Endothelial cell of umbilical vein (primary cell): ENCODE data around the gene MAGI3. TPM values are rescaled to one million over a fixed set of nuclear protein-coding genes. Genes with fewer than 3 reads are reported as not detected.
A peak's percentile ranks its signal among the peaks of the same experiment; 100 is the strongest.

ENCODE experiments used
- BruUV-seq: library from RNA; stranded (reverse); fragments of 400-500 nt; replicated peaks from 2 replicates; lab custom pipeline; 2021; lab: Mats Ljungman, UMichigan
- CTCF ChIA-PET: fragments of 300-600, 350-600 bp; sonication (Branson Sonifier 250); formaldehyde crosslinking; loops from one replicate; lab custom pipeline; 2021; ENCODE audit warnings: antibody characterized with exemption, inconsistent platforms; lab: Charles Lee
- POLR2A ChIA-PET: fragments of 300-600, 350-600 bp; sonication (Branson Sonifier 250); formaldehyde crosslinking; loops from one replicate; lab custom pipeline; 2021; ENCODE audit warnings: antibody characterized with exemption, inconsistent platforms; lab: Charles Lee
- DNase-seq: peaks from one replicate; pipeline ENCODE4 v3.0.0-alpha.2; 2011; ENCODE audit warnings: low read depth, low spot score
- FAIRE-seq: peaks from 2 replicates; lab custom pipeline; 2011; peaks lifted over from hg19 to GRCh38; lab: Jason Lieb, UNC
- H2AFZ ChIP-seq: 2 replicates; pipeline ENCODE4 v1.6.0; 2012; ENCODE audit warnings: low read depth, low read length, control low read depth, inconsistent platforms
- H3K27ac ChIP-seq: 2 replicates; pipeline ENCODE4 v1.5.1; 2011; ENCODE audit warnings: low read depth, mild to moderate bottlenecking, control low read depth, low read length, moderate library complexity; ENCODE audit not compliant: insufficient read depth
- H3K27me3 ChIP-seq, 2 experiments: 2 replicates each; pipeline versions ENCODE4 v1.6.0 to v1.6.1; 2011; ENCODE audit warnings: low read length in 2 of 2, mixed read lengths in 1 of 2; ENCODE audit not compliant: control insufficient read depth in 2 of 2, insufficient read depth in 2 of 2
- H3K36me3 ChIP-seq, 2 experiments: 2 replicates in 1 of 2; 3 replicates in 1 of 2; pipeline ENCODE4 v1.5.1; 2011; ENCODE audit warnings: low read length in 2 of 2, mild to moderate bottlenecking in 1 of 2, moderate library complexity in 1 of 2; ENCODE audit not compliant: control insufficient read depth in 2 of 2, insufficient read depth in 2 of 2; ENCODE audit errors: extremely low read depth in 1 of 2
- H3K4me1 ChIP-seq: 3 replicates; pipeline ENCODE4 v1.5.1; 2011; ENCODE audit warnings: mild to moderate bottlenecking, low read length; ENCODE audit not compliant: control insufficient read depth, insufficient read depth; ENCODE audit errors: extremely low read depth
- H3K4me2 ChIP-seq: 2 replicates; pipeline ENCODE4 v1.6.1; 2011; ENCODE audit warnings: low read length, control low read depth, mixed read lengths; ENCODE audit not compliant: insufficient read depth
- H3K4me3 ChIP-seq, 3 experiments: fragments of 200-600 bp in 1 of 3; sonication (generic), shearing (Covaris generic) in 1 of 3; replicated peaks in 1 of 3; 2 replicates each; pipeline ENCODE4 v1.5.1; 2011 to 2016; ENCODE audit warnings: control low read depth in 3 of 3, low read length in 3 of 3, mild to moderate bottlenecking in 2 of 3, inconsistent platforms in 1 of 3, low read depth in 1 of 3, moderate library complexity in 1 of 3; ENCODE audit not compliant: insufficient read depth in 1 of 3
- H3K79me2 ChIP-seq: 2 replicates; pipeline ENCODE4 v1.6.0; 2012; ENCODE audit warnings: low read length, inconsistent platforms; ENCODE audit not compliant: control insufficient read depth, insufficient read depth
- H3K9ac ChIP-seq: replicated peaks from 2 replicates; pipeline ENCODE3; 2011; ENCODE audit warnings: low read length, control low read depth; ENCODE audit not compliant: insufficient read depth; ENCODE audit errors: extremely low read depth
- H3K9me1 ChIP-seq: replicated peaks from 3 replicates; pipeline ENCODE4 v1.6.0; 2011; ENCODE audit warnings: mild to moderate bottlenecking, low read length; ENCODE audit not compliant: control insufficient read depth, insufficient read depth; ENCODE audit errors: extremely low read depth
- H3K9me3 ChIP-seq: replicated peaks from 2 replicates; pipeline ENCODE4 v1.5.1; 2012; ENCODE audit warnings: low read length, inconsistent platforms; ENCODE audit not compliant: control insufficient read depth, insufficient read depth
- H4K20me1 ChIP-seq: replicated peaks from 2 replicates; pipeline ENCODE3; 2011; ENCODE audit warnings: mild to moderate bottlenecking, low read length; ENCODE audit not compliant: control insufficient read depth, insufficient read depth; ENCODE audit errors: extremely low read depth
- CTCF ChIP-seq, 2 donors: IDR thresholded peaks; 1 replicate in 1 of 2; 2 replicates in 1 of 2; pipeline ENCODE4 v1.5.1; 2011; ENCODE audit warnings: low read length in 2 of 2, mild to moderate bottlenecking in 2 of 2, moderate library complexity in 2 of 2, control low read depth in 1 of 2, inconsistent platforms in 1 of 2, low read depth in 1 of 2; ENCODE audit not compliant: insufficient read depth in 1 of 2; ENCODE audit errors: extremely low read depth in 1 of 2
- EZH2 ChIP-seq: IDR thresholded peaks from 2 replicates; pipeline ENCODE4 v1.6.1; 2012; ENCODE audit warnings: borderline replicate concordance, low read depth, mild to moderate bottlenecking, moderate library complexity, low read length, inconsistent platforms; ENCODE audit not compliant: severe bottlenecking
- FOS ChIP-seq: IDR thresholded peaks from 2 replicates; pipeline ENCODE4 v1.6.1; 2011; ENCODE audit warnings: mild to moderate bottlenecking, low read length, moderate library complexity, borderline replicate concordance; ENCODE audit not compliant: insufficient read depth
- GATA2 ChIP-seq: IDR thresholded peaks from 2 replicates; pipeline ENCODE4 v1.7.0; 2011; ENCODE audit warnings: low read depth, mild to moderate bottlenecking, moderate library complexity, mixed read lengths, low read length; ENCODE audit not compliant: insufficient read length, insufficient read depth
- JUN ChIP-seq: IDR thresholded peaks from 2 replicates; pipeline ENCODE4 v1.6.1; 2011; ENCODE audit warnings: borderline replicate concordance, low read depth; ENCODE audit not compliant: insufficient read length, insufficient read depth
- MAX ChIP-seq: IDR thresholded peaks from 2 replicates; pipeline ENCODE4 v1.6.1; 2011; ENCODE audit not compliant: insufficient read depth, insufficient read length
- MYC ChIP-seq: IDR thresholded peaks from one replicate; pipeline ENCODE4 v1.6.1; 2011; ENCODE audit warnings: mild to moderate bottlenecking, low read depth, low read length
- dilution Hi-C: fragments of 300-500 bp; cut with MboI; formaldehyde crosslinking; loops from one replicate; pipeline ENCODE4 v1.15.0; 2019; ENCODE audit warnings: low sequenced_read_pairs; ENCODE audit not compliant: extremely low pct_ligation_motif_present
- intact Hi-C: fragments of 100-400 bp; cut with micrococcal nuclease; formaldehyde crosslinking; loops from one replicate; pipeline ENCODE4 v1.10.0; 2022
- polyA plus RNA-seq, 4 experiments: library from polyadenylated mRNA; depleted of rRNA in 3 of 4; stranded (reverse) in 3 of 4; unstranded in 1 of 4; fragments of >200 nt; gene quantifications; 2 replicates each; pipeline versions ENCODE4 v1.2.1 to v1.2.3, GENCODE V29; 2011 to 2012; ENCODE audit warnings: missing spikeins in 1 of 4
- total RNA-seq: library from RNA; stranded (reverse); gene quantifications from 2 replicates; pipeline ENCODE4 v1.2.3, GENCODE V29; 2021

MAGI3 gene
- total and polyA plus RNA-seq, 2 donors (not counting 3 experiments of a cell fraction or from before 2014, with no cell fraction given) = 2.8 to 16.1 TPM

- intact Hi-C loops = loop anchor here (1.0 to 5.0 kb wide), 8 partner anchors 62 to 1366 kb away; partner anchors contain the start of genes CSDE1, PHTF1 and RSBN1
- peak overlapping the region; percentile 76 for H2AFZ ChIP-seq
- H3K79me2 ChIP-seq = peaks cover 17% of the 10 kb centered on the region
- no TSS peak for BruUV-seq
- no peaks in the 10 kb centered on the region for H3K36me3 ChIP-seq
- H3K27me3 ChIP-seq = no peaks in the 10 kb centered on the region
- TF ChIP-seq GATA2 (no peak), CTCF (IDR thresholded peaks at IDR 0.05; ENCODE audit: extremely low read depth in 1 of 2, insufficient read depth in 1 of 2, low read depth in 1 of 2, low read length in 2 of 2) (no peak), EZH2 (no peak), FOS (peak; percentile 5), JUN (no peak), MAX (no peak), MYC (no peak)
- peak overlapping the region; percentile 80 for H3K9ac ChIP-seq
- H3K4me3 ChIP-seq = peak overlapping the region; percentile 72 to 89 (median 88)
- no peaks in the 10 kb centered on the region for H4K20me1 ChIP-seq
- ChIA-PET POLR2A (no interaction called here), CTCF (interaction anchor here (0.6 to 1.6 kb wide), 7 partner anchors 12 to 287 kb away, joined by 3 to 15 read pairs (median 4); no protein-coding TSS in a partner anchor)
- H3K9me3 ChIP-seq = no peaks in the 10 kb centered on the region
- peak overlapping the region; percentile 66 for H3K4me2 ChIP-seq
- DNase-seq (peak; percentile 41), FAIRE-seq (no peak)
- peak overlapping the region; percentile 75 for H3K27ac ChIP-seq
- no peaks in the 10 kb centered on the region for H3K9me1 ChIP-seq
- H3K4me1 ChIP-seq = peaks cover 14% of the 10 kb centered on the region
- dilution Hi-C loops = no loop called here
These were observed 745 bp downstream of the MAGI3 start for GRCh38 chr1:113390871-113391648.
